SK-N-SH treated with all-trans-retinoic acid at 6 μM for 48 hours (cell line): ENCODE data around the gene RBFOX1.

Experiments used
- ATAC-seq: fragments of 200-7000 bp; cut with Tn5 transposase; 3 replicates; pipeline ENCODE4 v1.9.1; 2020; ENCODE audit warnings: mild to moderate bottlenecking, moderate library complexity
- ARNTL ChIP-seq: fragments of 450-650 bp; formaldehyde crosslinking; IDR thresholded peaks from 2 replicates; pipeline ENCODE4 v1.5.0; 2020; ENCODE audit warnings: low read depth, mild to moderate bottlenecking, moderate library complexity, borderline replicate concordance
- BACH2 ChIP-seq: fragments of 250-450 bp; sonication (Bioruptor Pico); IDR thresholded peaks from 2 replicates; pipeline ENCODE4 v1.9.0; 2021; ENCODE audit warnings: mild to moderate bottlenecking, borderline replicate concordance
- CREB5 ChIP-seq: fragments of 250-450 bp; sonication (Bioruptor Pico); IDR thresholded peaks from 2 replicates; pipeline ENCODE4 v1.5.1; 2020; ENCODE audit warnings: low read depth, mild to moderate bottlenecking, moderate library complexity
- CSDC2 ChIP-seq: fragments of 250-450 bp; sonication (Bioruptor Pico); IDR thresholded peaks from 2 replicates; pipeline ENCODE4 v1.5.0; 2020; ENCODE audit warnings: mild to moderate bottlenecking, moderate library complexity
- ESRRG ChIP-seq: fragments of 250-450 bp; sonication (Bioruptor Pico); IDR thresholded peaks from 2 replicates; pipeline ENCODE4 v1.6.1; 2021; ENCODE audit warnings: mild to moderate bottlenecking
- GLIS3 ChIP-seq: fragments of 250-450 bp; sonication (Bioruptor Pico); IDR thresholded peaks from 2 replicates; pipeline ENCODE4 v1.5.0; 2020; ENCODE audit warnings: mild to moderate bottlenecking, moderate library complexity
- ISL1 ChIP-seq: fragments of 250-450 bp; sonication (Bioruptor Pico); IDR thresholded peaks from 2 replicates; pipeline ENCODE4 v2.1.2; 2022; ENCODE audit warnings: mild to moderate bottlenecking, moderate library complexity
- OSR1 ChIP-seq: fragments of 250-450 bp; sonication (Bioruptor Pico); IDR thresholded peaks from 2 replicates; pipeline ENCODE4 v1.8.0; 2022; ENCODE audit warnings: moderate library complexity, mild to moderate bottlenecking, inconsistent platforms
- PPARA ChIP-seq: fragments of 250-450 bp; sonication (Bioruptor Pico); IDR thresholded peaks from 2 replicates; pipeline ENCODE4 v1.5.0; 2020; ENCODE audit warnings: mild to moderate bottlenecking, borderline replicate concordance
- RARB ChIP-seq: fragments of 250-450 bp; sonication (Bioruptor Pico); IDR thresholded peaks from 2 replicates; pipeline ENCODE4 v1.8.0; 2021; ENCODE audit warnings: mild to moderate bottlenecking, moderate library complexity
- SNAI2 ChIP-seq: fragments of 250-450 bp; sonication (Bioruptor Pico); IDR thresholded peaks from 2 replicates; pipeline ENCODE4 v1.5.0; 2020; ENCODE audit warnings: mild to moderate bottlenecking, moderate library complexity
- TCF4 ChIP-seq: fragments of 250-450 bp; sonication (Bioruptor Pico); IDR thresholded peaks from 2 replicates; pipeline ENCODE4 v1.8.0; 2021; ENCODE audit warnings: mild to moderate bottlenecking, moderate library complexity, borderline replicate concordance
- TOX ChIP-seq: fragments of 250-450 bp; sonication (Bioruptor Pico); IDR thresholded peaks from 2 replicates; pipeline ENCODE4 v1.8.0; 2021; ENCODE audit warnings: mild to moderate bottlenecking, moderate library complexity, borderline replicate concordance
- ZC3H10 ChIP-seq: fragments of 250-450 bp; sonication (Bioruptor Pico); IDR thresholded peaks from 2 replicates; pipeline ENCODE4 v1.5.1; 2021; ENCODE audit warnings: mild to moderate bottlenecking, moderate library complexity
- ZFP3 ChIP-seq: fragments of 250-450 bp; sonication (Bioruptor Pico); IDR thresholded peaks from 2 replicates; pipeline ENCODE4 v1.5.0; 2020; ENCODE audit warnings: mild to moderate bottlenecking, moderate library complexity
- ZFP30 ChIP-seq: fragments of 450-650 bp; formaldehyde crosslinking; IDR thresholded peaks from 2 replicates; pipeline ENCODE4 v1.5.0; 2022; ENCODE audit warnings: mild to moderate bottlenecking, moderate library complexity
- ZNF565 ChIP-seq: fragments of 450-650 bp; formaldehyde crosslinking; conservative IDR thresholded peaks from 2 replicates; pipeline ENCODE4 v1.5.0; 2020; ENCODE audit warnings: low read depth, mild to moderate bottlenecking, moderate library complexity
- ZNF70 ChIP-seq: fragments of 450-650 bp; formaldehyde crosslinking; IDR thresholded peaks from 2 replicates; pipeline ENCODE4 v1.5.0; 2020; ENCODE audit warnings: mild to moderate bottlenecking, moderate library complexity
- ZNF8 ChIP-seq: fragments of 450-650 bp; formaldehyde crosslinking; IDR thresholded peaks from 2 replicates; pipeline ENCODE4 v1.5.0; 2020; ENCODE audit warnings: mild to moderate bottlenecking, moderate library complexity
- TF ChIP-seq, protein P1 (sequence below): fragments of 250-450 bp; sonication (Bioruptor Pico); IDR thresholded peaks from 2 replicates; pipeline ENCODE4 v1.5.1; 2021; ENCODE audit warnings: mild to moderate bottlenecking, moderate library complexity
- TF ChIP-seq, protein P2 (sequence below): fragments of 250-450 bp; sonication (Bioruptor Pico); IDR thresholded peaks from 2 replicates; pipeline ENCODE4 v1.5.0; 2020; ENCODE audit warnings: mild to moderate bottlenecking, moderate library complexity
- TF ChIP-seq, protein P3 (sequence below): fragments of 250-450 bp; sonication (Bioruptor Pico); IDR thresholded peaks from 2 replicates; pipeline ENCODE4 v1.8.0; 2020; ENCODE audit warnings: mild to moderate bottlenecking, moderate library complexity, borderline replicate concordance
- TF ChIP-seq, protein P4 (sequence below): fragments of 250-450 bp; sonication (Bioruptor Pico); IDR thresholded peaks from 2 replicates; pipeline ENCODE4 v1.8.0; 2021; ENCODE audit warnings: low read depth, mild to moderate bottlenecking, moderate library complexity, borderline replicate concordance

Gene RBFOX1

DNA sequence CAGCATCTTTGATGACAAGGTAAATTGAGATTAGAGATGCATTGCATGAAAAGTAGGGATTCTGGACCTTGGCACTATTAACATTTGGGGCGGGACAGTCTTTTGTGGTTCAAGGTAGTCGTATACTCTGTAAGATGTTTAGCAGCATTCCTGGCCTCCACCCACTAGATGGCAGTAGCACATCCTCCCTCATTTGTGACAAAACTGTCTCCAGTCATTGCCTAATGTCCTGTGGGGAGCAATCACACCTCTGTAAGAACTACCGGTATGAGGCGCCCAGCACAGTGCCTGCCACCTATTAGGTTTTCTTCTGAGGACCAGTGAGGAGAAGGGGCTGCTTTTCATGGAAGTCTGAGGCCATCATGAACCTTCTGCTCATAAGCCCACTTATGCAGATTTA lies 180.8 kb downstream of the RBFOX1 start (continued):
- TF ChIP-seq, protein P1, sequence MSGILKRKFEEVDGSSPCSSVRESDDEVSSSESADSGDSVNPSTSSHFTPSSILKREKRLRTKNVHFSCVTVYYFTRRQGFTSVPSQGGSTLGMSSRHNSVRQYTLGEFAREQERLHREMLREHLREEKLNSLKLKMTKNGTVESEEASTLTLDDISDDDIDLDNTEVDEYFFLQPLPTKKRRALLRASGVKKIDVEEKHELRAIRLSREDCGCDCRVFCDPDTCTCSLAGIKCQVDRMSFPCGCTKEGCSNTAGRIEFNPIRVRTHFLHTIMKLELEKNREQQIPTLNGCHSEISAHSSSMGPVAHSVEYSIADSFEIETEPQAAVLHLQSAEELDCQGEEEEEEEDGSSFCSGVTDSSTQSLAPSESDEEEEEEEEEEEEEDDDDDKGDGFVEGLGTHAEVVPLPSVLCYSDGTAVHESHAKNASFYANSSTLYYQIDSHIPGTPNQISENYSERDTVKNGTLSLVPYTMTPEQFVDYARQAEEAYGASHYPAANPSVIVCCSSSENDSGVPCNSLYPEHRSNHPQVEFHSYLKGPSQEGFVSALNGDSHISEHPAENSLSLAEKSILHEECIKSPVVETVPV, result no peak
- TF ChIP-seq ZNF8 (CRISPR knock-in tag) (no peak), ZFP30 (CRISPR knock-in tag) (no peak)

GRCh38 chr16:7515543-7515942 lies 182.9 kb downstream of the RBFOX1 start:
- no peak for TF ChIP-seq OSR1 (CRISPR knock-in tag)
- TF ChIP-seq ZNF8 (CRISPR knock-in tag), result no peak
- TF ChIP-seq ARNTL, result no peak
- no peak for TF ChIP-seq ZFP30 (CRISPR knock-in tag)
- TF ChIP-seq GLIS3, result no peak
- TF ChIP-seq BACH2 (CRISPR knock-in tag), result no peak
- TF ChIP-seq ZNF565 (CRISPR knock-in tag), result no peak
- TF ChIP-seq SNAI2 (CRISPR knock-in tag), result no peak
- TF ChIP-seq ZC3H10 (CRISPR knock-in tag), result no peak
- TF ChIP-seq ESRRG (CRISPR knock-in tag), result no peak
- no peak for TF ChIP-seq PPARA (CRISPR knock-in tag)
- TF ChIP-seq, protein P2, sequence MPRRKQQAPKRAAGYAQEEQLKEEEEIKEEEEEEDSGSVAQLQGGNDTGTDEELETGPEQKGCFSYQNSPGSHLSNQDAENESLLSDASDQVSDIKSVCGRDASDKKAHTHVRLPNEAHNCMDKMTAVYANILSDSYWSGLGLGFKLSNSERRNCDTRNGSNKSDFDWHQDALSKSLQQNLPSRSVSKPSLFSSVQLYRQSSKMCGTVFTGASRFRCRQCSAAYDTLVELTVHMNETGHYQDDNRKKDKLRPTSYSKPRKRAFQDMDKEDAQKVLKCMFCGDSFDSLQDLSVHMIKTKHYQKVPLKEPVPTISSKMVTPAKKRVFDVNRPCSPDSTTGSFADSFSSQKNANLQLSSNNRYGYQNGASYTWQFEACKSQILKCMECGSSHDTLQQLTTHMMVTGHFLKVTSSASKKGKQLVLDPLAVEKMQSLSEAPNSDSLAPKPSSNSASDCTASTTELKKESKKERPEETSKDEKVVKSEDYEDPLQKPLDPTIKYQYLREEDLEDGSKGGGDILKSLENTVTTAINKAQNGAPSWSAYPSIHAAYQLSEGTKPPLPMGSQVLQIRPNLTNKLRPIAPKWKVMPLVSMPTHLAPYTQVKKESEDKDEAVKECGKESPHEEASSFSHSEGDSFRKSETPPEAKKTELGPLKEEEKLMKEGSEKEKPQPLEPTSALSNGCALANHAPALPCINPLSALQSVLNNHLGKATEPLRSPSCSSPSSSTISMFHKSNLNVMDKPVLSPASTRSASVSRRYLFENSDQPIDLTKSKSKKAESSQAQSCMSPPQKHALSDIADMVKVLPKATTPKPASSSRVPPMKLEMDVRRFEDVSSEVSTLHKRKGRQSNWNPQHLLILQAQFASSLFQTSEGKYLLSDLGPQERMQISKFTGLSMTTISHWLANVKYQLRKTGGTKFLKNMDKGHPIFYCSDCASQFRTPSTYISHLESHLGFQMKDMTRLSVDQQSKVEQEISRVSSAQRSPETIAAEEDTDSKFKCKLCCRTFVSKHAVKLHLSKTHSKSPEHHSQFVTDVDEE (CRISPR knock-in tag), result no peak
- no peak for TF ChIP-seq ZFP3 (CRISPR knock-in tag)
- no peak for TF ChIP-seq TOX (CRISPR knock-in tag)
- no peak for TF ChIP-seq CSDC2 (CRISPR knock-in tag)
- TF ChIP-seq CREB5 (CRISPR knock-in tag), result no peak
- TF ChIP-seq, protein P1, result no peak
- TF ChIP-seq, protein P3, sequence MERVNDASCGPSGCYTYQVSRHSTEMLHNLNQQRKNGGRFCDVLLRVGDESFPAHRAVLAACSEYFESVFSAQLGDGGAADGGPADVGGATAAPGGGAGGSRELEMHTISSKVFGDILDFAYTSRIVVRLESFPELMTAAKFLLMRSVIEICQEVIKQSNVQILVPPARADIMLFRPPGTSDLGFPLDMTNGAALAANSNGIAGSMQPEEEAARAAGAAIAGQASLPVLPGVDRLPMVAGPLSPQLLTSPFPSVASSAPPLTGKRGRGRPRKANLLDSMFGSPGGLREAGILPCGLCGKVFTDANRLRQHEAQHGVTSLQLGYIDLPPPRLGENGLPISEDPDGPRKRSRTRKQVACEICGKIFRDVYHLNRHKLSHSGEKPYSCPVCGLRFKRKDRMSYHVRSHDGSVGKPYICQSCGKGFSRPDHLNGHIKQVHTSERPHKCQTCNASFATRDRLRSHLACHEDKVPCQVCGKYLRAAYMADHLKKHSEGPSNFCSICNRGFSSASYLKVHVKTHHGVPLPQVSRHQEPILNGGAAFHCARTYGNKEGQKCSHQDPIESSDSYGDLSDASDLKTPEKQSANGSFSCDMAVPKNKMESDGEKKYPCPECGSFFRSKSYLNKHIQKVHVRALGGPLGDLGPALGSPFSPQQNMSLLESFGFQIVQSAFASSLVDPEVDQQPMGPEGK (CRISPR knock-in tag), result no peak
- no peak for TF ChIP-seq ZNF70 (CRISPR knock-in tag)
- TF ChIP-seq, all 23 proteins: peak for 0
- no peak for ATAC-seq

GRCh38 chr16:7517496-7517895 lies 184.9 kb downstream of the RBFOX1 start:
- no peak for ATAC-seq
- TF ChIP-seq PPARA (CRISPR knock-in tag) (no peak), ISL1 (CRISPR knock-in tag) (no peak), ZNF70 (CRISPR knock-in tag) (no peak), ZNF8 (CRISPR knock-in tag) (no peak), CSDC2 (CRISPR knock-in tag) (no peak), RARB (CRISPR knock-in tag) (no peak), ZNF565 (CRISPR knock-in tag) (no peak), TOX (CRISPR knock-in tag) (no peak), ESRRG (CRISPR knock-in tag) (no peak), CREB5 (CRISPR knock-in tag) (no peak), OSR1 (CRISPR knock-in tag) (no peak), TCF4 (CRISPR knock-in tag) (no peak)
- TF ChIP-seq, protein P4, sequence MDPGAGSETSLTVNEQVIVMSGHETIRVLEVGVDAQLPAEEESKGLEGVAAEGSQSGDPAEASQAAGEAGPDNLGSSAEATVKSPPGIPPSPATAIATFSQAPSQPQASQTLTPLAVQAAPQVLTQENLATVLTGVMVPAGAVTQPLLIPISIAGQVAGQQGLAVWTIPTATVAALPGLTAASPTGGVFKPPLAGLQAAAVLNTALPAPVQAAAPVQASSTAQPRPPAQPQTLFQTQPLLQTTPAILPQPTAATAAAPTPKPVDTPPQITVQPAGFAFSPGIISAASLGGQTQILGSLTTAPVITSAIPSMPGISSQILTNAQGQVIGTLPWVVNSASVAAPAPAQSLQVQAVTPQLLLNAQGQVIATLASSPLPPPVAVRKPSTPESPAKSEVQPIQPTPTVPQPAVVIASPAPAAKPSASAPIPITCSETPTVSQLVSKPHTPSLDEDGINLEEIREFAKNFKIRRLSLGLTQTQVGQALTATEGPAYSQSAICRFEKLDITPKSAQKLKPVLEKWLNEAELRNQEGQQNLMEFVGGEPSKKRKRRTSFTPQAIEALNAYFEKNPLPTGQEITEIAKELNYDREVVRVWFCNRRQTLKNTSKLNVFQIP (CRISPR knock-in tag), result no peak
- TF ChIP-seq, protein P2 (CRISPR knock-in tag), result no peak
